Right atrium auricular region (tissue), 2 donors: ENCODE measurements around the gene BDKRB2. TPM values are rescaled to one million over a fixed set of nuclear protein-coding genes. Genes with fewer than 3 reads are reported as not detected.

Source experiments
- DNase-seq: peaks from one replicate; pipeline ENCODE4 v3.0.0-alpha.2; 2019; ENCODE audit warnings: low spot score
- H3K27ac ChIP-seq, 2 donors: fragments of 200-600 bp; sonication (generic); 1 replicate in 1 of 2; 2 replicates in 1 of 2; pipeline ENCODE4 v1.5.1; 2016 to 2019
- H3K27me3 ChIP-seq, 2 donors: fragments of 200-600 bp; sonication (generic); one replicate each; pipeline versions ENCODE4 v1.5.1 to v1.6.0; 2017 to 2019
- H3K36me3 ChIP-seq: fragments of 200-600 bp; sonication (generic); one replicate; pipeline ENCODE4 v1.5.1; 2016
- H3K4me1 ChIP-seq, 2 donors: fragments of 200-600 bp; sonication (generic); one replicate each; pipeline versions ENCODE4 v1.5.1 to v1.6.0; 2017 to 2019
- H3K4me3 ChIP-seq, 2 donors: fragments of 200-600 bp; sonication (generic); 1 replicate in 1 of 2; 2 replicates in 1 of 2; pipeline ENCODE4 v1.5.1; 2017 to 2019; ENCODE audit warnings: mild to moderate bottlenecking in 1 of 2, moderate library complexity in 1 of 2
- H3K9me3 ChIP-seq, 2 donors: fragments of 200-600 bp; sonication (generic); one replicate each; pipeline ENCODE4 v1.5.1; 2019
- total RNA-seq, 2 donors: library from RNA; depleted of rRNA; stranded (reverse); fragments of >200 nt; gene quantifications; one replicate each; pipeline ENCODE4 v1.1.0, GENCODE V29; 2016
- TF ChIP-seq, protein P1 (sequence below), 2 donors: fragments of 200-600 bp; sonication (generic); IDR thresholded peaks; one replicate each; pipeline ENCODE4 v1.5.1; 2019; ENCODE audit warnings: antibody characterized with exemption in 2 of 2

Gene BDKRB2
- total RNA-seq, 2 donors from 2014 or later: 1.7 to 2.9 TPM

- no peak overlapping the region for H3K4me3 ChIP-seq
- H3K4me1 ChIP-seq: no peaks in the 10 kb centered on the region
- H3K27ac ChIP-seq: no peak overlapping the region
- H3K36me3 ChIP-seq: no peaks in the 10 kb centered on the region
- TF ChIP-seq, protein P1, sequence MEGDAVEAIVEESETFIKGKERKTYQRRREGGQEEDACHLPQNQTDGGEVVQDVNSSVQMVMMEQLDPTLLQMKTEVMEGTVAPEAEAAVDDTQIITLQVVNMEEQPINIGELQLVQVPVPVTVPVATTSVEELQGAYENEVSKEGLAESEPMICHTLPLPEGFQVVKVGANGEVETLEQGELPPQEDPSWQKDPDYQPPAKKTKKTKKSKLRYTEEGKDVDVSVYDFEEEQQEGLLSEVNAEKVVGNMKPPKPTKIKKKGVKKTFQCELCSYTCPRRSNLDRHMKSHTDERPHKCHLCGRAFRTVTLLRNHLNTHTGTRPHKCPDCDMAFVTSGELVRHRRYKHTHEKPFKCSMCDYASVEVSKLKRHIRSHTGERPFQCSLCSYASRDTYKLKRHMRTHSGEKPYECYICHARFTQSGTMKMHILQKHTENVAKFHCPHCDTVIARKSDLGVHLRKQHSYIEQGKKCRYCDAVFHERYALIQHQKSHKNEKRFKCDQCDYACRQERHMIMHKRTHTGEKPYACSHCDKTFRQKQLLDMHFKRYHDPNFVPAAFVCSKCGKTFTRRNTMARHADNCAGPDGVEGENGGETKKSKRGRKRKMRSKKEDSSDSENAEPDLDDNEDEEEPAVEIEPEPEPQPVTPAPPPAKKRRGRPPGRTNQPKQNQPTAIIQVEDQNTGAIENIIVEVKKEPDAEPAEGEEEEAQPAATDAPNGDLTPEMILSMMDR (IDR thresholded peaks at IDR 0.05): no peak
- no peaks in the 10 kb centered on the region for H3K9me3 ChIP-seq
- H3K27me3 ChIP-seq: no peaks in the 10 kb centered on the region
- no peak for DNase-seq
Measured at GRCh38 chr14:96194657-96195431, 9.8 kb upstream of the BDKRB2 start.

- Histone ChIP-seq H3K4me3 (no peak overlapping the region), H3K27ac (no peak overlapping the region), H3K4me1 (no peaks in the 10 kb centered on the region), H3K27me3 (no peaks in the 10 kb centered on the region), H3K36me3 (no peaks in the 10 kb centered on the region), H3K9me3 (no peaks in the 10 kb centered on the region)
- no peak for DNase-seq
- TF ChIP-seq, protein P1 (IDR thresholded peaks at IDR 0.05): no peak
Measured at GRCh38 chr14:96195441-96196081, 9.1 kb upstream of the BDKRB2 start.

GRCh38 chr14:96197163-96197852 is 7.3 kb upstream of the BDKRB2 start:
- TF ChIP-seq, protein P1 (IDR thresholded peaks at IDR 0.05): no peak
- no peak for DNase-seq
- Histone ChIP-seq H3K4me1 (no peaks in the 10 kb centered on the region), H3K9me3 (no peaks in the 10 kb centered on the region), H3K27me3 (no peaks in the 10 kb centered on the region), H3K4me3 (no peak overlapping the region), H3K36me3 (no peaks in the 10 kb centered on the region), H3K27ac (no peak overlapping the region)

GRCh38 chr14:96197969-96198368 is 6.7 kb upstream of the BDKRB2 start:
- DNase-seq: no peak
- Histone ChIP-seq H3K27me3 (no peaks in the 10 kb centered on the region), H3K4me1 (no peaks in the 10 kb centered on the region), H3K27ac (no peak overlapping the region), H3K4me3 (no peak overlapping the region), H3K36me3 (no peaks in the 10 kb centered on the region), H3K9me3 (no peaks in the 10 kb centered on the region)
- TF ChIP-seq, protein P1 (IDR thresholded peaks at IDR 0.05): no peak

DNA sequence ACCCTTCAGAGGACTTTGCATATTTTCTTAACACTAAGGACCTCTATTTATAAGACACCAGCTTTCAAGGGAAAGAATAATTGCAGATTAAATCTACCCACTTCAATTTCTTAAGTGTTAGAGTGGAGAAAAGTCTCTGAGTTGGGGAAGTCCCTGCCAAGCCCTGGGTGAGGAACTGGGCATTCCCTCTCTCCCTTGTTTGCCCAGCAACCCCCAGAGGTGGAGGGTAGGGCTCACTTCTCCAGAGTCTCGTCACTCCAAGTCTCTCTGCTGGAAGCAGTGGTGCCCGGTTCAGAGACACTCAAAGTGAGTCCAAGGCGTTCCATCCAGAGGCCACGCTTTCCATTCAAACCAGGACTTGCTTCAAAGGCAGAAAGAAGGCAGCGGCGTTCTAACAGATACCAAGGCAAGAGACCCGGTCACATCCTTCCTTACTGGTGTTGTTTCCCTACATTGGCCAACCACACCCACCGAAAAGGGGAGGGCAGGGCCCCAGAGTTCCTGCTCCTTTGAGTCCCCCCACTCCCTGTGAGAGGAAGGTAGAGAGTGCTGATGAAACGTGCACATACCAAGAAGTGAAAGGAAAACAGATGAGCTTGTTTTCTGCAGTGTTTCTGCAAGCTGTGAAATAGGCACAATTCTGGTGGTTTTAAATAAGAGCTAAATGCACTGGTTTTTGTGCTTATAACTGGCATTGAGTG is 6.1 kb upstream of the BDKRB2 start:
- Histone ChIP-seq H3K4me1 (no peaks in the 10 kb centered on the region), H3K27ac (no peak overlapping the region), H3K9me3 (no peaks in the 10 kb centered on the region), H3K4me3 (peak overlapping the region in 1 of 2 donors; percentile 9), H3K36me3 (no peaks in the 10 kb centered on the region), H3K27me3 (no peaks in the 10 kb centered on the region)
- DNase-seq: no peak
- TF ChIP-seq, protein P1 (IDR thresholded peaks at IDR 0.05): no peak
